Breast epithelium (tissue), 4 donors: ENCODE results near the gene HTR5A. TPM values are rescaled to one million over a fixed set of nuclear protein-coding genes. Genes with fewer than 3 reads are reported as not detected.

Source experiments
- DNase-seq, 2 donors: peaks; one replicate each; pipeline ENCODE4 v3.0.0-alpha.2; 2019; ENCODE audit warnings: low spot score in 2 of 2
- H3K27ac ChIP-seq, 2 donors: fragments of 200-600 bp; sonication (generic) in 1 of 2; one replicate each; pipeline ENCODE4 v1.5.1; 2016 to 2019; ENCODE audit warnings: mild to moderate bottlenecking in 1 of 2
- H3K27me3 ChIP-seq, 2 donors: fragments of 200-600 bp; sonication (generic) in 1 of 2; one replicate each; pipeline versions ENCODE4 v1.5.1 to v1.6.0; 2017 to 2019; ENCODE audit warnings: control low read depth in 1 of 2, mild to moderate bottlenecking in 1 of 2
- H3K36me3 ChIP-seq: fragments of 200-600 bp; one replicate; pipeline ENCODE4 v1.5.1; 2019
- H3K4me1 ChIP-seq, 2 donors: fragments of 200-600 bp; sonication (generic); one replicate each; pipeline ENCODE4 v1.5.1; 2016 to 2019; ENCODE audit warnings: control low read depth in 1 of 2
- H3K4me3 ChIP-seq, 3 donors: fragments of 200-600 bp; sonication (generic); 1 replicate in 2 of 3; 2 replicates in 1 of 3; pipeline ENCODE4 v1.5.1; 2016 to 2019; ENCODE audit warnings: mild to moderate bottlenecking in 3 of 3, moderate library complexity in 2 of 3
- H3K9me3 ChIP-seq, 2 donors: fragments of 200-600 bp; sonication (generic) in 1 of 2; one replicate each; pipeline ENCODE4 v1.5.1; 2016 to 2019; ENCODE audit warnings: control low read depth in 1 of 2
- CTCF ChIP-seq, 3 donors: fragments of 450-650 bp; IDR thresholded peaks; one replicate each; pipeline ENCODE4 v1.5.1; 2016 to 2017; ENCODE audit warnings: antibody characterized with exemption in 3 of 3, mild to moderate bottlenecking in 3 of 3, moderate library complexity in 3 of 3
- POLR2A ChIP-seq: fragments of 450-650 bp; IDR thresholded peaks from one replicate; pipeline ENCODE4 v1.6.1; 2016; ENCODE audit warnings: antibody characterized with exemption, mild to moderate bottlenecking, moderate library complexity
- POLR2AphosphoS5 ChIP-seq, 3 donors: sonication (generic); formaldehyde crosslinking; IDR thresholded peaks; one replicate each; pipeline ENCODE4 v1.6.1; 2017; ENCODE audit warnings: antibody characterized with exemption in 3 of 3
- intact Hi-C: fragments of 100-400 bp; cut with DNase I; formaldehyde crosslinking; loops from one replicate; pipeline ENCODE4 v1.15.1; 2023; ENCODE audit warnings: low total_unique reads
- total RNA-seq, 3 donors: library from RNA; depleted of rRNA; stranded (reverse); fragments of >200 nt; gene quantifications; one replicate each; pipeline ENCODE4 v1.1.0, GENCODE V29; 2016

The HTR5A gene
- total RNA-seq, 3 donors from 2014 or later, result not detected

GRCh38 chr7:155038335-155038734, 31.8 kb upstream of the HTR5A start:
- intact Hi-C loops, result no loop called here
- TF ChIP-seq POLR2AphosphoS5 (IDR thresholded peaks at IDR 0.05), result no peak
- TF ChIP-seq POLR2A, result no peak
- no peak for TF ChIP-seq CTCF (IDR thresholded peaks at IDR 0.05)
- peaks cover 0 to 5% of the 10 kb centered on the region in 2 donors for H3K27me3 ChIP-seq

DNA sequence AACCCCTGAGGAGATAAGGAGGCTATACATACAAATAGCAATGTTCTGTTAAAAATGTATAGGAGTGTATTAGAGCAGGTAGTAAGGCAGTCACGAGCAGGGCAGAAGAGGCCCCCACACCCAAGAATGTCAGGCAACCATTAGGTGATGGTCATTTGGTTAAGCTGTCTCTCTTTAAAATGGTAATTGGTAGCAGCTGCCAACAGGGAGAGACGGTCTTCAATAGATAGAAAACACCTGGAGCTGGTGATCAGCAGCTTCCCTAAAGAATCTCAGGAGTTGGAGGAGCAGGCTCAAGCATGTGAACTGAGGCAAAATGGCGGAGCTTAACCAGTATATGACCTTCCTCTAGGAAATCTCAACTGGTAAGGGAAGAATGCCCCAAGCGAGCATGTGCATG, 26.4 kb upstream of the HTR5A start:
- H3K9me3 ChIP-seq, result no peaks in the 10 kb centered on the region
- DNase-seq, result no peak
- H3K27ac ChIP-seq, result no peak overlapping the region
- intact Hi-C loops, result no loop called here
- no peaks in the 10 kb centered on the region for H3K36me3 ChIP-seq
- TF ChIP-seq POLR2AphosphoS5 (IDR thresholded peaks at IDR 0.05) (no peak), CTCF (IDR thresholded peaks at IDR 0.05) (no peak), POLR2A (no peak)
- H3K4me1 ChIP-seq, result no peaks in the 10 kb centered on the region
- H3K4me3 ChIP-seq, result no peak overlapping the region
- peaks cover 0 to 2% of the 10 kb centered on the region in 2 donors for H3K27me3 ChIP-seq

More at GRCh38 chr7:155038335-155038734, 31.8 kb upstream of the HTR5A start:
- H3K9me3 ChIP-seq, result no peaks in the 10 kb centered on the region
- no peak for DNase-seq
- H3K4me3 ChIP-seq, result no peak overlapping the region
- H3K27ac ChIP-seq, result no peak overlapping the region
- H3K4me1 ChIP-seq, result no peaks in the 10 kb centered on the region
- no peaks in the 10 kb centered on the region for H3K36me3 ChIP-seq

GRCh38 chr7:155048006-155048405, 22.1 kb upstream of the HTR5A start:
- no peak for DNase-seq
- Histone ChIP-seq H3K4me3 (no peak overlapping the region), H3K27ac (no peak overlapping the region), H3K36me3 (no peaks in the 10 kb centered on the region), H3K9me3 (no peaks in the 10 kb centered on the region), H3K4me1 (no peaks in the 10 kb centered on the region), H3K27me3 (no peaks in the 10 kb centered on the region)
- TF ChIP-seq CTCF (IDR thresholded peaks at IDR 0.05) (no peak), POLR2AphosphoS5 (IDR thresholded peaks at IDR 0.05) (no peak), POLR2A (no peak)
- intact Hi-C loops, result no loop called here

- Histone ChIP-seq H3K9me3 (no peaks in the 10 kb centered on the region), H3K36me3 (no peaks in the 10 kb centered on the region), H3K27ac (no peak overlapping the region), H3K27me3 (peaks cover 0 to 5% of the 10 kb centered on the region in 2 donors), H3K4me1 (no peaks in the 10 kb centered on the region), H3K4me3 (no peak overlapping the region)
- DNase-seq, result no peak
- intact Hi-C loops, result no loop called here
- no peak for TF ChIP-seq CTCF (IDR thresholded peaks at IDR 0.05)
These were observed 18.8 kb upstream of the HTR5A start for GRCh38 chr7:155051355-155051754.

GRCh38 chr7:155053002-155053401, 17.1 kb upstream of the HTR5A start:
- Histone ChIP-seq H3K9me3 (no peaks in the 10 kb centered on the region), H3K36me3 (no peaks in the 10 kb centered on the region), H3K4me1 (no peaks in the 10 kb centered on the region), H3K4me3 (no peak overlapping the region), H3K27me3 (peaks cover 0 to 5% of the 10 kb centered on the region in 2 donors), H3K27ac (no peak overlapping the region)
- intact Hi-C loops, result no loop called here
- TF ChIP-seq POLR2A (no peak), CTCF (IDR thresholded peaks at IDR 0.05) (no peak), POLR2AphosphoS5 (IDR thresholded peaks at IDR 0.05) (no peak)
- DNase-seq, result no peak
